Measurements from ENCODE around the gene LRRTM2. TPM values are rescaled to one million over a fixed set of nuclear protein-coding genes. Genes with fewer than 3 reads are reported as not detected.
A peak's percentile ranks its signal among the peaks of the same experiment; 100 is the strongest.
"Not testable (repeated sequence)": the region's sequence is repeated elsewhere in the genome, so short reads cannot be mapped to it uniquely, and the experiment has no call there.

LRRTM2 gene
- total RNA-seq, 4 donors from 2014 or later = under 0.01 to 0.87 (median 0.31) TPM

GRCh38 chr5:138844125-138844461 is 31.0 kb downstream of the LRRTM2 start:
- peaks cover 20 to 96% (median 39%) of the 10 kb centered on the region in 3 donors for H3K4me1 ChIP-seq
- ATAC-seq = no peak
- 67 to 90% methylated on average over 4 of the region's 4 CpGs for WGBS, 2 donors (ENCODE audit: low coverage in 1 of 2)
- no peaks in the 10 kb centered on the region for H3K36me3 ChIP-seq
- H3K27me3 ChIP-seq = no peaks in the 10 kb centered on the region
- peak overlapping the region; percentile 29 to 60 (median 45) for H3K27ac ChIP-seq
- TF ChIP-seq POLR2A (IDR thresholded peaks at IDR 0.05) (no peak), CTCF (IDR thresholded peaks at IDR 0.05) (no peak), POLR2AphosphoS5 (IDR thresholded peaks at IDR 0.05) (no peak), EP300 (IDR thresholded peaks at IDR 0.05) (no peak)
- H3K9me3 ChIP-seq = no peaks in the 10 kb centered on the region
- H3K4me3 ChIP-seq = no peak overlapping the region

GRCh38 chr5:138843316-138844124 is 31.6 kb downstream of the LRRTM2 start:
- H3K36me3 ChIP-seq = no peaks in the 10 kb centered on the region
- H3K4me1 ChIP-seq = peaks cover 20 to 92% (median 35%) of the 10 kb centered on the region in 3 donors
- WGBS, 2 donors (ENCODE audit: low coverage in 1 of 2) = 86 to 92% methylated on average over 1 to 2 of the region's 2 CpGs
- no peak overlapping the region for H3K4me3 ChIP-seq
- H3K9me3 ChIP-seq = no peaks in the 10 kb centered on the region
- peak; percentile 36 for ATAC-seq
- peak; percentile 72 for TF ChIP-seq POLR2AphosphoS5 (IDR thresholded peaks at IDR 0.05)
- no peak for TF ChIP-seq EP300 (IDR thresholded peaks at IDR 0.05)
- no peak for TF ChIP-seq CTCF (IDR thresholded peaks at IDR 0.05)
- H3K27me3 ChIP-seq = no peaks in the 10 kb centered on the region
- H3K27ac ChIP-seq = peak overlapping the region in 2 of 4 donors; percentile 20 to 60

- no peak overlapping the region for H3K4me3 ChIP-seq
- no peak overlapping the region for H3K27ac ChIP-seq
- no peaks in the 10 kb centered on the region for H3K9me3 ChIP-seq
- H3K36me3 ChIP-seq = no peaks in the 10 kb centered on the region
- 79 to 90% methylated on average over 2 of the region's 2 CpGs for WGBS, 2 donors (ENCODE audit: low coverage in 1 of 2)
- TF ChIP-seq POLR2A (IDR thresholded peaks at IDR 0.05) = no peak
- TF ChIP-seq EP300 (IDR thresholded peaks at IDR 0.05) = no peak
- TF ChIP-seq CTCF (IDR thresholded peaks at IDR 0.05) = no peak
- no peak for TF ChIP-seq POLR2AphosphoS5 (IDR thresholded peaks at IDR 0.05)
- no peak for ATAC-seq
- no peaks in the 10 kb centered on the region for H3K27me3 ChIP-seq
- peaks cover 20 to 80% (median 34%) of the 10 kb centered on the region in 3 donors for H3K4me1 ChIP-seq
Observed at GRCh38 chr5:138841531-138841930, 33.6 kb downstream of the LRRTM2 start.

- H3K36me3 ChIP-seq = no peaks in the 10 kb centered on the region
- 42 to 64% methylated on average over 2 to 3 of the region's 3 CpGs for WGBS, 2 donors (ENCODE audit: low coverage in 1 of 2)
- no peaks in the 10 kb centered on the region for H3K27me3 ChIP-seq
- no peaks in the 10 kb centered on the region for H3K9me3 ChIP-seq
- H3K4me1 ChIP-seq = peaks cover 20 to 78% (median 29%) of the 10 kb centered on the region in 3 donors
- no peak overlapping the region for H3K27ac ChIP-seq
- no peak for TF ChIP-seq CTCF (IDR thresholded peaks at IDR 0.05)
- no peak for TF ChIP-seq POLR2AphosphoS5 (IDR thresholded peaks at IDR 0.05)
- TF ChIP-seq EP300 (IDR thresholded peaks at IDR 0.05) = no peak
- no peak for TF ChIP-seq POLR2A (IDR thresholded peaks at IDR 0.05)
- ATAC-seq = no peak
- no peak overlapping the region for H3K4me3 ChIP-seq
Observed at GRCh38 chr5:138840103-138840502, 35.0 kb downstream of the LRRTM2 start.

GRCh38 chr5:138837160-138837559 is 38.0 kb downstream of the LRRTM2 start:
- H3K27ac ChIP-seq = no peak overlapping the region
- H3K4me3 ChIP-seq = no peak overlapping the region
- no peaks in the 10 kb centered on the region for H3K36me3 ChIP-seq
- WGBS, 2 donors (ENCODE audit: low coverage in 1 of 2) = 91 to 99% methylated on average over 3 to 4 of the region's 4 CpGs
- no peaks in the 10 kb centered on the region for H3K27me3 ChIP-seq
- no peaks in the 10 kb centered on the region for H3K9me3 ChIP-seq
- TF ChIP-seq POLR2AphosphoS5 (IDR thresholded peaks at IDR 0.05) (no peak), POLR2A (IDR thresholded peaks at IDR 0.05) (no peak), CTCF (IDR thresholded peaks at IDR 0.05) (no peak), EP300 (IDR thresholded peaks at IDR 0.05) (no peak)
- ATAC-seq = no peak
- peaks cover 5 to 63% (median 9%) of the 10 kb centered on the region in 3 donors for H3K4me1 ChIP-seq

GRCh38 chr5:138834853-138835252 is 40.3 kb downstream of the LRRTM2 start:
- H3K4me1 ChIP-seq = peaks cover 2 to 63% (median 10%) of the 10 kb centered on the region in 3 donors
- 87 to 88% methylated on average over 6 of the region's 6 CpGs for WGBS, 2 donors (ENCODE audit: low coverage in 1 of 2)
- not testable (repeated sequence) for H3K4me3 ChIP-seq, ATAC-seq, H3K9me3 ChIP-seq, H3K27me3 ChIP-seq, H3K27ac ChIP-seq, H3K36me3 ChIP-seq

Data from gastroesophageal sphincter (tissue), 4 donors.